GM23338 (cell line): ENCODE data around the gene PTPN20. TPM values are rescaled to one million over a fixed set of nuclear protein-coding genes. Genes with fewer than 3 reads are reported as not detected.
"Not testable (repeated sequence)": the region's sequence is repeated elsewhere in the genome, so short reads cannot be mapped to it uniquely, and the experiment has no call there.

Experiments
- ATAC-seq: fragments of 200-7000 bp; cut with Tn5 transposase; 3 replicates; pipeline ENCODE4 v1.9.1; 2020
- DNase-seq: peaks from one replicate; pipeline ENCODE4 v3.0.0-alpha.2; 2015; ENCODE audit warnings: low spot score
- H2AFZ ChIP-seq: fragments of 200-600 bp; sonication (generic); 2 replicates; pipeline ENCODE4 v1.8.0; 2016; ENCODE audit warnings: antibody characterized with exemption, mild to moderate bottlenecking, moderate library complexity
- H3F3A ChIP-seq: fragments of 200-600 bp; sonication (generic); replicated peaks from 2 replicates; pipeline ENCODE4 v1.8.0; 2017; ENCODE audit warnings: antibody characterized with exemption, mixed run types, low read depth
- H3K27ac ChIP-seq: fragments of 200-600 bp; sonication (generic); 2 replicates; pipeline ENCODE4 v1.6.1; 2016; ENCODE audit warnings: low read depth
- H3K27me3 ChIP-seq: fragments of 200-600 bp; sonication (generic); 2 replicates; pipeline ENCODE4 v1.8.0; 2016; ENCODE audit warnings: mild to moderate bottlenecking, mixed run types, moderate library complexity; ENCODE audit not compliant: insufficient read depth
- H3K36me3 ChIP-seq: fragments of 200-600 bp; sonication (generic); 2 replicates; pipeline ENCODE4 v1.8.0; 2016; ENCODE audit warnings: mild to moderate bottlenecking; ENCODE audit not compliant: insufficient read depth
- H3K4me1 ChIP-seq: fragments of 200-600 bp; sonication (generic); 2 replicates; pipeline ENCODE4 v1.8.0; 2016; ENCODE audit warnings: mild to moderate bottlenecking, moderate library complexity; ENCODE audit not compliant: insufficient read depth
- H3K4me2 ChIP-seq: fragments of 200-600 bp; sonication (generic); 2 replicates; pipeline ENCODE4 v1.7.1; 2017; ENCODE audit warnings: mixed run types
- H3K4me3 ChIP-seq: fragments of 200-600 bp; sonication (generic); 2 replicates; pipeline ENCODE4 v1.6.1; 2016; ENCODE audit warnings: mixed run types
- H3K79me2 ChIP-seq: fragments of 200-600 bp; sonication (generic); replicated peaks from 2 replicates; pipeline ENCODE4 v1.8.0; 2017; ENCODE audit warnings: mild to moderate bottlenecking; ENCODE audit not compliant: insufficient read depth
- H3K9me2 ChIP-seq: fragments of 200-600 bp; sonication (generic); 2 replicates; pipeline ENCODE4 v1.8.0; 2017; ENCODE audit not compliant: insufficient read depth
- H4K20me1 ChIP-seq: fragments of 200-600 bp; sonication (generic); replicated peaks from 2 replicates; pipeline ENCODE4 v1.8.0; 2017; ENCODE audit warnings: mild to moderate bottlenecking; ENCODE audit not compliant: insufficient read depth
- H3K27ac Mint-ChIP-seq: 2 replicates; pipeline ENCODE4 v1.8.0; 2020; ENCODE audit warnings: inconsistent platforms, mild to moderate bottlenecking, moderate library complexity, mixed read lengths
- H3K27me3 Mint-ChIP-seq: 3 replicates; pipeline ENCODE4 v1.8.0; 2022; ENCODE audit warnings: low read depth, mild to moderate bottlenecking, moderate library complexity, mixed read lengths, inconsistent platforms; ENCODE audit not compliant: insufficient read depth, poor library complexity
- H3K36me3 Mint-ChIP-seq: 3 replicates; pipeline ENCODE4 v1.8.0; 2021; ENCODE audit warnings: low read depth, mild to moderate bottlenecking, inconsistent platforms, moderate library complexity, mixed read lengths
- H3K4me1 Mint-ChIP-seq: 3 replicates; pipeline ENCODE4 v1.8.0; 2020; ENCODE audit warnings: mild to moderate bottlenecking, inconsistent platforms, mixed read lengths
- H3K4me3 Mint-ChIP-seq: 3 replicates; pipeline ENCODE4 v1.8.0; 2021; ENCODE audit warnings: moderate library complexity, mild to moderate bottlenecking, inconsistent platforms, mixed read lengths
- H3K9me3 Mint-ChIP-seq: 3 replicates; pipeline ENCODE4 v1.8.0; 2020; ENCODE audit warnings: moderate library complexity, mild to moderate bottlenecking, inconsistent platforms, mixed read lengths
- long read RNA-seq: library from polyadenylated mRNA; unstranded; transcript quantifications from one replicate; pipeline ENCODE4 v2.0.0, GENCODE V29; 2020; ENCODE audit not compliant: unreplicated experiment
- polyA plus RNA-seq: library from polyadenylated mRNA; unstranded; fragments of >200 nt; fragmentation: Nextera tagmentation; extraction: Ambion mirVana; gene quantifications from 2 replicates; pipeline ENCODE4 v1.2.1, GENCODE V29; 2016
- total RNA-seq: library from RNA; depleted of rRNA; stranded (reverse); fragments of >200 nt; shearing (Covaris generic); gene quantifications from 2 replicates; pipeline ENCODE4 v1.2.3, GENCODE V29; 2014; rRNA removed

PTPN20 gene, protein sequence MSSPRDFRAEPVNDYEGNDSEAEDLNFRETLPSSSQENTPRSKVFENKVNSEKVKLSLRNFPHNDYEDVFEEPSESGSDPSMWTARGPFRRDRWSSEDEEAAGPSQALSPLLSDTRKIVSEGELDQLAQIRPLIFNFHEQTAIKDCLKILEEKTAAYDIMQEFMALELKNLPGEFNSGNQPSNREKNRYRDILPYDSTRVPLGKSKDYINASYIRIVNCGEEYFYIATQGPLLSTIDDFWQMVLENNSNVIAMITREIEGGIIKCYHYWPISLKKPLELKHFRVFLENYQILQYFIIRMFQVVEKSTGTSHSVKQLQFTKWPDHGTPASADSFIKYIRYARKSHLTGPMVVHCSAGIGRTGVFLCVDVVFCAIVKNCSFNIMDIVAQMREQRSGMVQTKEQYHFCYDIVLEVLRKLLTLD
- total RNA-seq = not detected in 2 replicates
- polyA plus RNA-seq = 0.13 TPM in 1 of 2 replicates, not detected in the other
- long read RNA-seq = 0 reads

DNA sequence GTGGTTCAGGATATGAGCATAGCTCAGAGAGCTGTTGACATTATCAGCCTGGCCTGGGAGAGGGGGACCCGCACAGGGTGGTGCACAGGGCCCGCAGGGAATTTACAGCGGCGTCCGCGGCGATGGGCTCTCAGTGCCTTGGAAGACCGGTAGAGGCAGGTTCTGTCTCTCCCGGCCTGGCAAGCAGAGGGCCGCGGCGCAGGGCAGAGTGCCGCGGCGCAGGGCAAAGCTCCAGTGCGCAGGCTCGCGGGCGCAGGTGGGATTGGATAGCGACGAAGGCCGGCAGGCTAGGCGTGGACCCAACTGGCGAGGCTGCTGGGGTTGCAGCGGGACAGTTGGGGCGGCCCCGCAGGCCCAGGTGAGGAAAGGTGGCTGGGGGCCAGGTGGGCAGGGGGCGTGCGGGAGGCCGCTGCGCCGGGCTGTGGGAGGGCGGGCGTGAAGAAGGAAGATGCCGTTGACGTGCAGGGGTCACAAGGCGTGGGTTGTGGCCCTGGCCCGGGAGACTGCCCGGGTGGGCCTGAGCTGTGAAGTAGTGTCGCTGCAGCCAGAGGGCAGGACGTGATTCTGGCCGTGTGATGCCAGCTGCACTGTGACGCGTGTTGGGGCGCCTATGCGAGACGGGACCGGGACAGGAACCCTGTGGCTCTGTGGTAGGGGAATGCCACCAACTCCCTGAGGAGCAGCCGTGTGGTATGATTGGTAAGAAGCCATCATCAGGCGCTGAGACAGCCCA is at the start of gene PTPN20:
PTPN20 (plus strand) TSS at position 285 of the 733 bp plus-strand sequence. CDS start 21,072 bp downstream, outside the sequence.
- H3K4me1 ChIP-seq, H3K36me3 ChIP-seq, H3K4me1 Mint-ChIP-seq, H3K27me3 Mint-ChIP-seq, H3K27ac Mint-ChIP-seq, H3K4me3 Mint-ChIP-seq, H3F3A ChIP-seq, H3K79me2 ChIP-seq, H3K36me3 Mint-ChIP-seq, DNase-seq, H3K9me2 ChIP-seq, H4K20me1 ChIP-seq, H3K4me3 ChIP-seq, H2AFZ ChIP-seq, H3K27me3 ChIP-seq, H3K4me2 ChIP-seq, H3K27ac ChIP-seq, H3K9me3 Mint-ChIP-seq: not testable (repeated sequence)
- peak; percentile 98 for ATAC-seq

DNA sequence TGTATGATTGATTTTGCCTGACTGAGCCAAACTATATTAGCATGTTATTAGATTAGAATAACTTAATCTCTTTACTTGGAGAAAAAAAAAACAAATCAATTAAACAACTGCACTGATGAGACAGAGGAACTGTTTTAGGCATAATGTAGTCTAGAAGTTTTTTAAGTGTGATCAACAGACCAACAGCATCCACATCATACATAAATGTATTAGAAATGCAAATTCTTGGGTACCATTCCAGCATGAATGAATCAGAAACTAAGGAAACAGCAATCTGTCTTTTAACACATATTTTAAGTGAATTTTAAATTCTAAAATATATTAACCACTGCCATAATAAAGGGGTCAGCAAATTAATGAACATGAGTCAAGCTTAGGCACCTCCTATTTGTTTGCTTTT is 41.5 kb upstream of the PTPN20 start:
- not testable (repeated sequence) for H3K9me3 Mint-ChIP-seq, H3K36me3 Mint-ChIP-seq

DNA sequence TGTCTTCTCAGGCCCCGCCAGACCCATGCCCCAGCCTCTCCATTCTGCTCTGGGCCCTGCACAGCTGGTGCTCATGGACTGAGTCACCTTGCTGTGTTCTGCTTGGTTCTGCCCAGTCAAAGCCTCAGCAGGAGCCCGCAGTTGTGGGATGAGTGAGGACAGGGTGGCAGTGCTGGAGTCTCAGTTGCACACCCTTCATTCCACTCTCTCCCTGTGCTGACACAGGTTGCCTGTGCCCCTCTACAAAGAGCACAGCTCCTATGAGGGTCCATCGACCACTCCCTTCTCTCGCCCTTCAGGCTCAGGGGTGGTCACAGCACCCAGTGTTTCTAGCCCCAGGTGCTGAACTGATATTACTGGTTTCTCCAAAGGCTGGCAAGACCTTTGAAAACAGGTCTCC is 39.6 kb upstream of the PTPN20 start:
- DNase-seq, H3F3A ChIP-seq, H3K27me3 Mint-ChIP-seq, H3K4me3 Mint-ChIP-seq, H3K27ac ChIP-seq, H2AFZ ChIP-seq, H3K79me2 ChIP-seq, ATAC-seq, H3K27ac Mint-ChIP-seq, H3K36me3 Mint-ChIP-seq, H3K4me2 ChIP-seq, H3K36me3 ChIP-seq, H3K9me3 Mint-ChIP-seq, H3K4me1 Mint-ChIP-seq, H3K27me3 ChIP-seq, H3K4me3 ChIP-seq, H3K4me1 ChIP-seq, H4K20me1 ChIP-seq, H3K9me2 ChIP-seq: not testable (repeated sequence)

More for the DNA sequence above, 41.5 kb upstream of the PTPN20 start:
- H3K79me2 ChIP-seq, DNase-seq, H4K20me1 ChIP-seq, H3K27me3 ChIP-seq, H3K4me3 ChIP-seq, H3F3A ChIP-seq, H3K4me2 ChIP-seq, H3K27ac Mint-ChIP-seq, H3K4me1 Mint-ChIP-seq, ATAC-seq, H3K9me2 ChIP-seq, H3K36me3 ChIP-seq, H3K4me1 ChIP-seq, H3K4me3 Mint-ChIP-seq, H2AFZ ChIP-seq, H3K27ac ChIP-seq, H3K27me3 Mint-ChIP-seq: not testable (repeated sequence)

DNA sequence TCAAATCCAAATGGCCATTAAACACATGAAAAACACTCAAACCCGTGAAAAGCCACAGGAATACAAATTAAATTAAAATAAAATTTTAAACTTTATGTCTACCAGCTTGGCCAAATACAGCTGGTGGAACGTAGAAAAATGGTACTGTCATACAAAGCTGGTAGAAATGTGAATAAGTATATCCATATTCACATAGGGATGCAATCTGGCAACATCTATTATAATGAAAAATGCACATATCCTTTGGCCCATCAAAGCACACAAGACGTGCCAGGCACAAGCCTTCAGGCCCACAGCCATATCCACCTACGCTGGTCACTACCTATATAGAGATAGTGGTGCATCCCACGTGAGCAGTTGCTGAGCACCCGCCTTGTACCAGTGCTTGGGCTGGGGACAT is 35.9 kb upstream of the PTPN20 start:
- not testable (repeated sequence) for H3K27me3 ChIP-seq, H3K9me3 Mint-ChIP-seq, H3K4me1 ChIP-seq, H3K36me3 Mint-ChIP-seq, H3K27me3 Mint-ChIP-seq, H3K9me2 ChIP-seq, H4K20me1 ChIP-seq, H3K27ac Mint-ChIP-seq, H3K27ac ChIP-seq, ATAC-seq, H3F3A ChIP-seq, H3K36me3 ChIP-seq, H2AFZ ChIP-seq, H3K79me2 ChIP-seq, H3K4me3 Mint-ChIP-seq, H3K4me3 ChIP-seq, H3K4me2 ChIP-seq, H3K4me1 Mint-ChIP-seq, DNase-seq

DNA sequence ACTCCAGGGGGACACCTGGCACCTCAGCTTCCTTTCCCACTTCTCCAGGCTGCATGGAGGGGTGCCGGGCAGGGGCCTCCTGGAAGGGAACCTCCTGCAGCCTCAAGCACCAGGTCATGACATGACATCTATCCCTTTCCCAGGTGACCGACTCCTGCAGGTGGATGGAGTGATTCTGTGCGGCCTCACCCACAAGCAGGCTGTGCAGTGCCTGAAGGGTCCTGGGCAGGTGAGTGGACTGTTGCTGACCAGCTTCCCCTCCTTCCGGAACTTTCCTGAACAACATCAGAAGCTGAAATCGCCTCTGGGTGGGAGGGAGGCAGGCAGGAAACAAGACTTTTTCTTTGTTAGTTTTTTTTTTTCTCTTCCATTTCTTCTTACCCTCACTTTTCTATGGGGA is 34.5 kb upstream of the PTPN20 start:
- ATAC-seq, H3K27ac ChIP-seq, H3K79me2 ChIP-seq, H3K9me3 Mint-ChIP-seq, H3K27ac Mint-ChIP-seq, H3K27me3 ChIP-seq, H3K4me2 ChIP-seq, H3K36me3 ChIP-seq, H3K4me3 Mint-ChIP-seq, H3K27me3 Mint-ChIP-seq, H3K4me1 ChIP-seq, H3K4me1 Mint-ChIP-seq, H3K9me2 ChIP-seq, DNase-seq, H3K4me3 ChIP-seq, H4K20me1 ChIP-seq, H2AFZ ChIP-seq, H3F3A ChIP-seq, H3K36me3 Mint-ChIP-seq: not testable (repeated sequence)

DNA sequence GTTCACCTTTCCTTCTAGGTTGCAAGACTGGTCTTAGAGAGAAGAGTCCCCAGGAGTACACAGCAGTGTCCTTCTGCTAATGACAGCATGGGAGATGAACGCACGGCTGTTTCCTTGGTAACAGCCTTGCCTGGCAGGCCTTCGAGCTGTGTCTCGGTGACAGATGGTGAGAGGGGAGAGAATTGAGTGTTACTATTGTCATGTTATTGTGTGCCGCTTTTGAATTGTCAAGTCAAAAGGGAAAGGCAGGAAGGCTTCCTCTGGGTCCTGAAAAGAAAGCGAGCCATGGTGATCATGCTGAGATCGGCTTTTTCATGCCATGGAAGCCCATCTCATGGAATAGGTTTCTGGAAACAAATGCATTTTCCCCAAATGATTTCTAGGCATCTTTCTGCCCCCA is 32.5 kb upstream of the PTPN20 start:
- H3K9me2 ChIP-seq, H3F3A ChIP-seq, H3K4me3 ChIP-seq, H3K4me1 ChIP-seq, H3K4me3 Mint-ChIP-seq, H3K36me3 Mint-ChIP-seq, H3K27ac ChIP-seq, H3K79me2 ChIP-seq, H4K20me1 ChIP-seq, H3K36me3 ChIP-seq, H3K27me3 Mint-ChIP-seq, H3K4me1 Mint-ChIP-seq, H3K9me3 Mint-ChIP-seq, H3K27me3 ChIP-seq, H2AFZ ChIP-seq, H3K4me2 ChIP-seq, H3K27ac Mint-ChIP-seq: not testable (repeated sequence)
- peak; percentile 1 for DNase-seq
- ATAC-seq = peak; percentile 50
